ENCODE results near the gene TOP2A. TPM values are rescaled to one million over a fixed set of nuclear protein-coding genes. Genes with fewer than 3 reads are reported as not detected.
A peak's percentile ranks its signal among the peaks of the same experiment; 100 is the strongest.

TOP2A gene
- polyA plus RNA-seq, 1 donor from 2014 or later: 7.8 TPM

DNA sequence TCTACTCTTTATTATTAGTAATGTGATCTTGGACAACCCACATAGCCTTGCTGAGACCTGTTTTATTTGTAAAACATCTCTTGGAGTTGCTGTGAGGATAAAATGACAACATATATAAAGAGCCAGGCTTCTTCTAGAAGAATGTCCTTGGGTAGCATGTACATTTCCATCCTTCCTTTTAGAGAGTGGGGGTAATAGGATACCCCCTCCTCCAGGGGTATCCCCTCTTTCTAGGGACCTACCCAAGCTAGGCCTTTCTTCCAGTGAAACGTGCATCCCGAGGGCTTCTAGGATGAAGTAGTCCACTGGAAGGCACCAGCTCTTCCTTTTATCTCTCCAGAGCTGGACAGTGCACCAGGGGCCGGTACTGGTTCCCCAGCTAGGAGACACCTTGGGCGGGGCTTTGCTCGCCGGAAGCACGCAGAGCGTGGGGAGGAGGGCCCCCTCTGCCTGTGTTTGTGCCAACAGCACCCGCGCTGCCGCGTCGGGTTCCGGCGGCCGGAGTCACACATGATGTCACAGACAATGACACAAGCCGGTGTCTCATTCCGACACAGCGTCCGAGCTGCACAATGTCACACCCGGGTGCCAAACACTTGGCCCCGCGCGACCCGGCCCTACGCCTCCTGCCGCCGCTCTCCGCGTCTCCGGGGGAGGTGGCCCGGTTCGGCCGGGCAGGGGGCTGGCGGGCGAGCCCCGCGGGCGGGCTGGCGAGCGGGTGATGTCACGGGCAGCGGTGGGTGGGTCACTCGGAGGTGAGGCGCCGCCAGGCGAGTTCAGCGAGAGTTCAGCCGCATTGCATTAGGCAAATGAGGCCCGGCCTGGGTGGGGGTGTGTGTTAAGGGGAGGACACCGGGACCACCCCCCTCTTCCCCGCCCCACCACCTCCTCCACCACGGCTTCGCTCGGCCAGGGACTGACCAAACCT lies 76.6 kb downstream of the TOP2A start:
- H3K36me3 ChIP-seq (ENCODE audit: insufficient read depth, low read length): no peaks in the 10 kb centered on the region
- no peaks in the 10 kb centered on the region for H3K9me3 ChIP-seq (ENCODE audit: low read length)
- peaks cover 51% of the 10 kb centered on the region for H3K79me2 ChIP-seq (replicated peaks; ENCODE audit: insufficient read depth, low read length)
- H3K9ac ChIP-seq (ENCODE audit: low read length): peak overlapping the region; percentile 97
- H3K27me3 ChIP-seq (ENCODE audit: insufficient read depth, low read depth, low read length): no peaks in the 10 kb centered on the region
- TF ChIP-seq MXI1 (conservative IDR thresholded peaks at IDR 0.05; ENCODE audit: poor library complexity, severe bottlenecking) (no peak), RAD21 (conservative IDR thresholded peaks at IDR 0.05) (no peak), POLR2AphosphoS5 (IDR thresholded peaks at IDR 0.05) (peak; percentile 81), REST (IDR thresholded peaks at IDR 0.05; ENCODE audit: borderline replicate concordance) (no peak), EP300 (conservative IDR thresholded peaks at IDR 0.05; ENCODE audit: poor library complexity, severe bottlenecking) (peak; percentile 72), SMC3 (conservative IDR thresholded peaks at IDR 0.05; ENCODE audit: poor library complexity) (peak; percentile 44), EZH2 (IDR thresholded peaks at IDR 0.05; ENCODE audit: borderline replicate concordance, insufficient read depth, low read length, poor library complexity, severe bottlenecking) (no peak), TAF1 (IDR thresholded peaks at IDR 0.05; ENCODE audit: low read depth) (peak; percentile 36)
- TF ChIP-seq, protein P1, sequence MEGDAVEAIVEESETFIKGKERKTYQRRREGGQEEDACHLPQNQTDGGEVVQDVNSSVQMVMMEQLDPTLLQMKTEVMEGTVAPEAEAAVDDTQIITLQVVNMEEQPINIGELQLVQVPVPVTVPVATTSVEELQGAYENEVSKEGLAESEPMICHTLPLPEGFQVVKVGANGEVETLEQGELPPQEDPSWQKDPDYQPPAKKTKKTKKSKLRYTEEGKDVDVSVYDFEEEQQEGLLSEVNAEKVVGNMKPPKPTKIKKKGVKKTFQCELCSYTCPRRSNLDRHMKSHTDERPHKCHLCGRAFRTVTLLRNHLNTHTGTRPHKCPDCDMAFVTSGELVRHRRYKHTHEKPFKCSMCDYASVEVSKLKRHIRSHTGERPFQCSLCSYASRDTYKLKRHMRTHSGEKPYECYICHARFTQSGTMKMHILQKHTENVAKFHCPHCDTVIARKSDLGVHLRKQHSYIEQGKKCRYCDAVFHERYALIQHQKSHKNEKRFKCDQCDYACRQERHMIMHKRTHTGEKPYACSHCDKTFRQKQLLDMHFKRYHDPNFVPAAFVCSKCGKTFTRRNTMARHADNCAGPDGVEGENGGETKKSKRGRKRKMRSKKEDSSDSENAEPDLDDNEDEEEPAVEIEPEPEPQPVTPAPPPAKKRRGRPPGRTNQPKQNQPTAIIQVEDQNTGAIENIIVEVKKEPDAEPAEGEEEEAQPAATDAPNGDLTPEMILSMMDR (IDR thresholded peaks at IDR 0.05; ENCODE audit: poor library complexity, severe bottlenecking): peak; percentile 53
- H4K20me1 ChIP-seq (ENCODE audit: insufficient read depth): no peaks in the 10 kb centered on the region
- no peaks in the 10 kb centered on the region for H3K9me2 ChIP-seq (ENCODE audit: insufficient read depth, low read length)
- peak overlapping the region; percentile 77 for H2AFZ ChIP-seq (ENCODE audit: low read depth, low read length)
- peak overlapping the region; percentile 91 for H3K4me3 ChIP-seq (ENCODE audit: low read length)
- H3F3A ChIP-seq (ENCODE audit: insufficient read depth, low read length, poor library complexity, severe bottlenecking): peaks cover 2% of the 10 kb centered on the region
- H3K27ac ChIP-seq (ENCODE audit: low read length): peak overlapping the region; percentile 88
- peak overlapping the region; percentile 90 for H3K4me2 ChIP-seq (ENCODE audit: low read length)

- Histone ChIP-seq H3K79me2 (replicated peaks; ENCODE audit: insufficient read depth, low read length) (peaks cover 42% of the 10 kb centered on the region), H3K4me2 (ENCODE audit: low read length) (peak overlapping the region; percentile 90), H3K9ac (ENCODE audit: low read length) (peak overlapping the region; percentile 97)
These were observed 77.4 kb downstream of the TOP2A start for GRCh38 chr17:40340327-40340726.

More at GRCh38 chr17:40340327-40340726, 77.4 kb downstream of the TOP2A start:
- Histone ChIP-seq H3K36me3 (ENCODE audit: insufficient read depth, low read length) (no peaks in the 10 kb centered on the region), H3K9me2 (ENCODE audit: insufficient read depth, low read length) (no peaks in the 10 kb centered on the region), H3K27ac (ENCODE audit: low read length) (peak overlapping the region; percentile 88), H3F3A (ENCODE audit: insufficient read depth, low read length, poor library complexity, severe bottlenecking) (peaks cover 2% of the 10 kb centered on the region), H4K20me1 (ENCODE audit: insufficient read depth) (no peaks in the 10 kb centered on the region), H3K9me3 (ENCODE audit: low read length) (no peaks in the 10 kb centered on the region), H3K27me3 (ENCODE audit: insufficient read depth, low read depth, low read length) (no peaks in the 10 kb centered on the region), H2AFZ (ENCODE audit: low read depth, low read length) (no peak overlapping the region), H3K4me3 (ENCODE audit: low read length) (peak overlapping the region; percentile 91)
- TF ChIP-seq REST (IDR thresholded peaks at IDR 0.05; ENCODE audit: borderline replicate concordance) (no peak), TAF1 (IDR thresholded peaks at IDR 0.05; ENCODE audit: low read depth) (no peak), MXI1 (conservative IDR thresholded peaks at IDR 0.05; ENCODE audit: poor library complexity, severe bottlenecking) (no peak), SMC3 (conservative IDR thresholded peaks at IDR 0.05; ENCODE audit: poor library complexity) (no peak), EZH2 (IDR thresholded peaks at IDR 0.05; ENCODE audit: borderline replicate concordance, insufficient read depth, low read length, poor library complexity, severe bottlenecking) (no peak), RAD21 (conservative IDR thresholded peaks at IDR 0.05) (no peak), POLR2AphosphoS5 (IDR thresholded peaks at IDR 0.05) (no peak), EP300 (conservative IDR thresholded peaks at IDR 0.05; ENCODE audit: poor library complexity, severe bottlenecking) (no peak)
- TF ChIP-seq, protein P1 (IDR thresholded peaks at IDR 0.05; ENCODE audit: poor library complexity, severe bottlenecking): no peak

All from neural cell (in vitro differentiated cells).